HUES48 (cell line): ENCODE measurements around the gene HOXB4.
A peak's percentile ranks its signal among the peaks of the same experiment; 100 is the strongest.

Experiments used
- H3K27ac ChIP-seq: one replicate; pipeline ENCODE4 v1.7.0; 2013; ENCODE audit warnings: low read depth, low read length, inconsistent platforms
- H3K27me3 ChIP-seq: 2 replicates; pipeline ENCODE4 v1.6.1; 2013; ENCODE audit warnings: mild to moderate bottlenecking, low read length; ENCODE audit not compliant: control insufficient read depth, insufficient read depth
- H3K36me3 ChIP-seq: 2 replicates; pipeline ENCODE4 v1.6.1; 2013; ENCODE audit warnings: low read length; ENCODE audit not compliant: control insufficient read depth, insufficient read depth
- H3K4me1 ChIP-seq: 2 replicates; pipeline ENCODE4 v1.6.1; 2013; ENCODE audit warnings: mild to moderate bottlenecking, low read length; ENCODE audit not compliant: control insufficient read depth, insufficient read depth
- H3K4me3 ChIP-seq: 2 replicates; pipeline ENCODE4 v1.5.1; 2013; ENCODE audit warnings: mild to moderate bottlenecking, low read depth, low read length
- H3K9ac ChIP-seq: 2 replicates; pipeline ENCODE4 v1.6.1; 2013; ENCODE audit warnings: mild to moderate bottlenecking, low read depth, low read length, moderate library complexity
- H3K9me3 ChIP-seq: 2 replicates; pipeline ENCODE4 v1.6.1; 2013; ENCODE audit warnings: low read length; ENCODE audit not compliant: control insufficient read depth, insufficient read depth

Gene HOXB4

DNA sequence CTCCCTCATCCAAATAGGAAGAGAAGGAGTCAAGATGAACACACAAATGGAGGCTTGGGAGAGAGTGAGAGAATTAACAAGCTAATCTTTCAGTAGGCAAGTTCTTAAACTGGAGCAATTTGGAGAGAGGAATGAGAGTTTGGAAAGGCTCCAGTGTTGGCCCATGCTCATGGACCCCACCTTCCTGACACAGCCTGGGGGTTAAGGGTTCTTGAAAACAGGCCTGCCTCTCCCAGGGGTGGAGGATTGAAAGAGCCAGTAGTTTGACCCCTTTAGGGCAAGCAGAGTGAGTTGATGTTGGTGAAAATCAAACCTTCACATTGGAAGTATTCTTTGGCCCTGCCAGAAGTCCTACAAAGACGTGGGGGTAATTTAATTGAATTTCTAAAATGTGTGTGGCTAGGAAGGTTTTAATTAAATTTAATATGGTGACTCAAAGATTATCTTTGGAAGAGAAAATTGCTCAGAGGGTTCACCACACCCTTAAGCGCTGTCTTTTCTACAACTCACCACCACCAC is 6.1 kb upstream of the HOXB4 start:
- H3K27me3 ChIP-seq = peaks cover 100% of the 10 kb centered on the region
- no peak overlapping the region for H3K4me3 ChIP-seq
- no peak overlapping the region for H3K9ac ChIP-seq
- no peaks in the 10 kb centered on the region for H3K36me3 ChIP-seq
- H3K27ac ChIP-seq = no peak overlapping the region
- no peaks in the 10 kb centered on the region for H3K9me3 ChIP-seq
- H3K4me1 ChIP-seq = no peaks in the 10 kb centered on the region

DNA sequence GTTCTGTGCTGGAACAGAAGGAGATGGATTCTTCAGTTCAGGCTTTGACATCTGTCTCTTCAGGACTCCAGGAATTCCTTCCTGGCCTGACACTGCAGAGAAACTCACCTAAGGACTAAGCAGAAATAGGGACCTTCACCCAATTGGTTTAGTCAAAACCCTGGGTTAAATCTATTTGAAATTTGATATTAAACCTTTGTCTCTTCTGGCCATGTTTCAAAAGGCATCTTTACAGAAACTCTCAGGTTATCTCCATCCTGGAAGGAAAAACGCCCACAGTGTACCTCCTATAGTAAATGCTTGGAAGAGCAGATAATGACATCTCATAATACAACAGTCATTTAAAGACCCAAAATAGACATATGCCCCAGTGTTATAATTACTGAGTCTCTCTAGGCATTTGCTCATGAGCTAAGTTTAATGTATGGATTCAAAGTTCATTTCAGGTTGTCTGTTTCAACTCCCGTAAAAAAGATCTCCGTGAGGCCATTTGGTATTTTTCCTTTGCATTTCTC is 5.6 kb upstream of the HOXB4 start:
- Histone ChIP-seq H3K4me3 (no peak overlapping the region), H3K9me3 (no peaks in the 10 kb centered on the region), H3K27me3 (peaks cover 100% of the 10 kb centered on the region), H3K4me1 (no peaks in the 10 kb centered on the region), H3K27ac (no peak overlapping the region), H3K9ac (no peak overlapping the region), H3K36me3 (no peaks in the 10 kb centered on the region)

GRCh38 chr17:48582750-48583069 is 4.6 kb upstream of the HOXB4 start:
- H3K9me3 ChIP-seq = no peaks in the 10 kb centered on the region
- no peaks in the 10 kb centered on the region for H3K36me3 ChIP-seq
- H3K9ac ChIP-seq = no peak overlapping the region
- H3K4me1 ChIP-seq = no peaks in the 10 kb centered on the region
- H3K27ac ChIP-seq = no peak overlapping the region
- H3K4me3 ChIP-seq = no peak overlapping the region
- peaks cover 100% of the 10 kb centered on the region for H3K27me3 ChIP-seq

DNA sequence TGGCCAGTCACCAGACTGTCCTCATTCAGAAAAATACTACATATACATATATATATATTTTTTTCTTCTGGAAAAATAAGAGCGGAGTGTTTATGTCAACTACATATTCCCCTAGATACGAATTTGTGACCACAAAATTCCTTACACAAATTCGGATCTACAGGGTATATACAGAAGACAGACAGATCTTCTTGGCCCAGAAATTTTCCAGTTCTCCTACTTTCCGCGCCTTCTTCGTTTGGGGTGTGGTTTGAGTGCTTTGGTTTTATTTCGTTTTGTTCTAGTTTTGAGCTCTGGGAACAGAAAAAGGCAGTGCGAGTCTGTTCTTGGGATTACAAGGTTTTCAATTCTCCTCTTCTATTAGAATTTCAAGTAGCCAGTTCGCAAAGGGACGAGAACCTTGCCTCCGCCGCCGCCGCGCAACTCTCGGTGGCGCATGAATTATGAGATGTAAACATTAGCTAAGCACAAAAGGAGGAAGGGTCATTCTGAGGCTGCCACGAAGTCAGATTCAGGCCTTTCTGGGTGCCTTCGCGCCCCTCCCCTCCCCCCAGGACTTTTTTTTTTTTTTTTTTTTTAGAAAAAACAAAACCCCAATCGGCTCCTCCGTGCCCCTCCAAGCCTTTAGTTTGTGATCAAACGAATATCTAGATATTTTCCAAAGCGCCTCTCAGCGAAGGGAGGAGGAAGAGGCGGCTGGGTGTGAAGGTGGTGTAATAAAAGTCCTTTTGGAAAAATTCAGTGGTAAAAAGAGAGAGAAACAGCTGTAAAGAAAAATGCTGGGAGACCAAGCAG is 1.8 kb upstream of the HOXB4 start:
- no peaks in the 10 kb centered on the region for H3K36me3 ChIP-seq
- H3K4me1 ChIP-seq = no peaks in the 10 kb centered on the region
- H3K27ac ChIP-seq = no peak overlapping the region
- no peak overlapping the region for H3K4me3 ChIP-seq
- no peak overlapping the region for H3K9ac ChIP-seq
- H3K27me3 ChIP-seq = peaks cover 100% of the 10 kb centered on the region
- H3K9me3 ChIP-seq = no peaks in the 10 kb centered on the region

DNA sequence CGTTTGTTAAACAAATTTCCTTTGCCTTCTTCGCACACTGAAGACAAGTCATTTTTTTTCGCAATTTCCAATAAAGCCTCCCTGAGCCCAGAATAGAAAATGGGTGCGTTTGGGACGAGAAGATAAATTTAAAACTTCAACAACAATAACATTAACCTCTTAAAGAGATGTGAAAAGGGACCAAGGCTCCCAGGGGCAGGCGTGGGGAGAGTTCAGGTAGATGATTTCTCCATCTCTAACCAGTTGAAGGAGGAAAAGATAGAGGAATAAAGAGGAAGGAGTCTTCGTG is 1.3 kb upstream of the HOXB4 start:
- Histone ChIP-seq H3K36me3 (no peaks in the 10 kb centered on the region), H3K4me3 (no peak overlapping the region), H3K27ac (no peak overlapping the region), H3K9me3 (no peaks in the 10 kb centered on the region), H3K4me1 (no peaks in the 10 kb centered on the region), H3K9ac (no peak overlapping the region), H3K27me3 (peaks cover 100% of the 10 kb centered on the region)

GRCh38 chr17:48578616-48579470 is 693 bp upstream of the HOXB4 start:
- Histone ChIP-seq H3K36me3 (no peaks in the 10 kb centered on the region), H3K9me3 (no peaks in the 10 kb centered on the region), H3K9ac (no peak overlapping the region), H3K4me3 (peak overlapping the region; percentile 31; the same call in 1 of the 2 replicates), H3K4me1 (peaks cover 6% of the 10 kb centered on the region; the same call in 1 of the 2 replicates), H3K27ac (no peak overlapping the region), H3K27me3 (peaks cover 100% of the 10 kb centered on the region)

- H3K4me3 ChIP-seq = no peak overlapping the region
- H3K9ac ChIP-seq = no peak overlapping the region
- no peaks in the 10 kb centered on the region for H3K36me3 ChIP-seq
- no peaks in the 10 kb centered on the region for H3K9me3 ChIP-seq
- peaks cover 6% of the 10 kb centered on the region; the same call in 1 of the 2 replicates for H3K4me1 ChIP-seq
- peaks cover 100% of the 10 kb centered on the region for H3K27me3 ChIP-seq
- no peak overlapping the region for H3K27ac ChIP-seq
Observed at GRCh38 chr17:48577330-48577945, 712 bp downstream of the HOXB4 start.

DNA sequence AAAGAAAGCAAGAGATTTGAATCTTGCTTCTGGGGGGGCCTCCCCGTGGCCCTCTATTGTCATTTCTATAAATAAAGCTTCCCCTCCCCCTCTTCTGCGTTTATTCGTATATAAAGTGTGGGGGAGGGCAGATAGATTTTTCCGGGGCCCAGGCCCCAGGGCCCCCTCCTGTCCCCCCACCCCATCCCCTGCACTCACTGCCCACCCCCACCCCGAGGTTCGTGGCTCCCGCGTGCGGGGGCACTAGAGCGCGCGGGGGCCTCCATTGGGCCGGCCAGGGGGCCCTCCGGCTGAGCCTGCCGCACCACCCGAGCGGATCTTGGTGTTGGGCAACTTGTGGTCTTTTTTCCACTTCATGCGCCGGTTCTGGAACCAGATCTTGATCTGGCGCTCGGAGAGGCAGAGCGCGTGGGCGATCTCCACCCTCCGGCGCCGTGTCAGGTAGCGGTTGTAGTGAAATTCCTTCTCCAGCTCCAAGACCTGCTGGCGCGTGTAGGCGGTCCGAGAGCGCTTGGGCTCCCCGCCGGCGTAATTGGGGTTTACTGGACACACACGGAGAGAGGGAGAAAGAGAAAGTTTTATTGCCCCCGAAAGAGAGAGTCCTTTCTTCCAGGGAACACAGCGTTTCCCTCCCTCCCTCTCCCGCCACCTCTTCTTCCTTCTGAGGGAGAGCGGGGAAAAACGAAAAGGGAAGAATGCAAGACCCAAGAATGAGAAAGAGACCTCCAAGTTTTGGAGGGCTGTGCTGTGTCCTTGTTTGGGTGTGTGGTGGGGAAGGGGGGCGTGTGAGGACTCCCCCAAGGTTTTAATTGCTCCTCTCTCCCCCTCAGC is 1.5 kb downstream of the HOXB4 start:
- H3K4me3 ChIP-seq = no peak overlapping the region
- peaks cover 6% of the 10 kb centered on the region; the same call in 1 of the 2 replicates for H3K4me1 ChIP-seq
- H3K36me3 ChIP-seq = no peaks in the 10 kb centered on the region
- H3K27me3 ChIP-seq = peaks cover 100% of the 10 kb centered on the region
- no peak overlapping the region for H3K27ac ChIP-seq
- H3K9me3 ChIP-seq = no peaks in the 10 kb centered on the region
- no peak overlapping the region for H3K9ac ChIP-seq

GRCh38 chr17:48575673-48576478 is 2.3 kb downstream of the HOXB4 start:
- no peak overlapping the region for H3K27ac ChIP-seq
- peaks cover 100% of the 10 kb centered on the region for H3K27me3 ChIP-seq
- no peaks in the 10 kb centered on the region for H3K36me3 ChIP-seq
- H3K9ac ChIP-seq = no peak overlapping the region
- no peak overlapping the region for H3K4me3 ChIP-seq
- H3K9me3 ChIP-seq = no peaks in the 10 kb centered on the region
- H3K4me1 ChIP-seq = peaks cover 8% of the 10 kb centered on the region; the same call in 1 of the 2 replicates
